Stimulated activated CD4-positive, alpha-beta T cell treated with anti-CD3 and anti-CD28 coated beads, Interleukin-12 subunit alpha, Interleukin-12 subunit beta, amount 100 ng/mL, for 4 hours (primary cell): ENCODE measurements around the gene MYL5.
"Not testable (repeated sequence)": the region's sequence is repeated elsewhere in the genome, so short reads cannot be mapped to it uniquely, and the experiment has no call there.

ENCODE experiments used
- DNase-seq: peaks from one replicate; pipeline ENCODE4 v3.0.0-alpha.2; 2020

The MYL5 gene

GRCh38 chr4:636628-637159, 37.6 kb upstream of the MYL5 start:
- DNase-seq, result no peak

GRCh38 chr4:637536-638280, 36.6 kb upstream of the MYL5 start:
- no peak for DNase-seq

- DNase-seq, result not testable (repeated sequence)
These were observed 32.0 kb upstream of the MYL5 start for GRCh38 chr4:642366-642765.

DNA sequence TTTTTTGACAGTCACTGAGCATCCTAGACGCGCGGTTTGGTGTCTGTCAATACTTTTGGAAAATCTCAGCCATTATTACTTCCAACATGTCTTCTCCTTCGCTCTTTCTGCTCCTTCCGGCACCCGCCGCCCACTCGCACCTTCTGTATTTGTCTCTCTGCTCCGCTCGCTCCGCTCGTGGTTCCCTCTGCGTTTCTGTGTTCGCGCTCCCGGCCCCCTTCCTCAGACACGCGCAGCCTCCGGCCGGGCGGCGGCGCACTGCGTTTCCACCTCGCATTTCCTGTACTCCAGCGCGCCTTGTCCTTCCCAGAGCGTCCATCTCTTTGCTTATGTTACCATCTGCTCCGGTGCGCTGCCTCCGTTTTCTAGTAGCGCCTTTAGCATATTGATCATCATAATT, 27.9 kb upstream of the MYL5 start:
- peak; percentile 15 for DNase-seq

DNA sequence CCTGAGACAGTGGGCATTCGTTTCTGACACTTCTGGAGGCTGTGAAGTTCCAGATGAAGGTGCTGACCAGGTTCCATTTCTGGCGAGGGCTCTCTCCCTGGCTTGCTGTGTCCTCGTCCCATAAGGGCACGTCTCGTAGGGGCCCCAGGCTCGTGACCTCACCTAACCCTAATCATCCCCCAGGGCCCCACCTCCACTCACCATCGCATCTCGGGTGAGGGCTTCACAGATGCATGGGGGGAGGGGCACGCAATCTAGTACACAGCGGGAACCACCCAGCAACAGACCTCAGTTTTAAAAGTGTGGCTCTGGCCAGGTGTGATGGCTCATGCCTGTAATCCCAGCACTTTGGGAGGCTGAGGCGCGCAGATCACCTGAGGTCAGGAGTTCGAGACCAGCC, 26.9 kb upstream of the MYL5 start:
- DNase-seq, result no peak

DNA sequence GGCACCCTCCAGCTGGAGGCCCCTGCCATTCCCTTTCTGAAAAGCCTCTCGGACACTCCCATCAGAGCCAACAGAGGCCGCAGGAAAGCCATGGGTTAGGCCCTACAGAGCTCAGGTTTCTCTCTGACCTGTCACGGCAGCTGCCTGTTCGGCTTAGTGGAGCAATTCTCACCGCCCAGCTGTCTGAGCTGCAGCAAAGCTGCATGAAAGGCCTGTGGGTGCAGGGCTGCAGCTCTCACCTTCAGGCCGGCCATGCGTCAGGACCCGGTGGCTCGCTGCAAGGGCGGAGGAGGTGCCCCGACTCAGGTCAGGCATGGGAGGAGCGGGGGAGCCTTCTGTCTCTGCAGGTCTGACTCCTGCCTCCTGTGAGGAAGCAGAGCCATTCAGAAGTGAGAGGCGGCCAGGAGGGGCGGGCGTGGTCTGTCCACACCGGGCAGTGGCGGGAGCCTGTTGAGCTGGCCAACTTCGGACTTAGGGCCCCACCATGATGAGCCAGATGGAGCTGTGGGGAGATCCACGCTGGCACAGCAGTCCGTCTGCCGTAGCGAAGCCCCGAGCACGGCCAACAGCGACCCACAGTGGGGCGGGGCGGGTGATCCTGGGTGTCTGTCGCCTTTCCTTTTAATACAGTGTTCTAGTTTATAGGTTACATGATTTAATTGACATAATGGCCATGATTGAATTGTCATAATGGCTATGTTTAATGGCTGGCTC, 25.6 kb upstream of the MYL5 start:
- no peak for DNase-seq

GRCh38 chr4:649293-649625, 25.1 kb upstream of the MYL5 start:
- no peak for DNase-seq

DNA sequence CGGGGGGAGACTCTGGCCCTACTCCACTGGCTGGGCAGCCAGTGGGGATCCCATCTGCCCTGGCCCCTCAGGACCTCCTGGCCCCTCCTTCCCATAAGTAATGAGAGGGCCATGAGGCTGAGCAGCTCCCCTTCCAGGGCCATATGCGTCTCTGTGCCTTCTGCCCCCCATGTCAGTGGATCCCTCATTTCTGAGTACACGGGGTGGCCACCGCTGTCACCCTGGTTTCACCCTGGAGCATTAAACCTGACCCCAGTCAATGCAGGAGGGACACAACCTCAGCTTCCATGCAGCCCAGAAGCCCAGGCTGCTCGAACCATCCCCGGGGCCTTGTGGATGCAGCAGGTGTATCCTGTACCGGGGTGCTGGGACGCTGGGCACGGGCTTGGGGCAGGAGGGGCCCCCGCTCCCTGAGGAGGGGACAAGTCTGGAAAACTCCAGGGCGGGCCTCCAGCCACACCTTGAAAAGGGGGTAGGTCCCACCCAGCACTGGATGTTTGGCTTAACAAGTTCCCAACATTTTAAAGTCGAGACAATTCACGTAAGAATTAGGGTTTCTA, 24.5 kb upstream of the MYL5 start:
- no peak for DNase-seq

GRCh38 chr4:650461-650860, 23.9 kb upstream of the MYL5 start:
- DNase-seq, result no peak

- DNase-seq, result no peak
These were observed 23.1 kb upstream of the MYL5 start for GRCh38 chr4:650951-651883.

DNA sequence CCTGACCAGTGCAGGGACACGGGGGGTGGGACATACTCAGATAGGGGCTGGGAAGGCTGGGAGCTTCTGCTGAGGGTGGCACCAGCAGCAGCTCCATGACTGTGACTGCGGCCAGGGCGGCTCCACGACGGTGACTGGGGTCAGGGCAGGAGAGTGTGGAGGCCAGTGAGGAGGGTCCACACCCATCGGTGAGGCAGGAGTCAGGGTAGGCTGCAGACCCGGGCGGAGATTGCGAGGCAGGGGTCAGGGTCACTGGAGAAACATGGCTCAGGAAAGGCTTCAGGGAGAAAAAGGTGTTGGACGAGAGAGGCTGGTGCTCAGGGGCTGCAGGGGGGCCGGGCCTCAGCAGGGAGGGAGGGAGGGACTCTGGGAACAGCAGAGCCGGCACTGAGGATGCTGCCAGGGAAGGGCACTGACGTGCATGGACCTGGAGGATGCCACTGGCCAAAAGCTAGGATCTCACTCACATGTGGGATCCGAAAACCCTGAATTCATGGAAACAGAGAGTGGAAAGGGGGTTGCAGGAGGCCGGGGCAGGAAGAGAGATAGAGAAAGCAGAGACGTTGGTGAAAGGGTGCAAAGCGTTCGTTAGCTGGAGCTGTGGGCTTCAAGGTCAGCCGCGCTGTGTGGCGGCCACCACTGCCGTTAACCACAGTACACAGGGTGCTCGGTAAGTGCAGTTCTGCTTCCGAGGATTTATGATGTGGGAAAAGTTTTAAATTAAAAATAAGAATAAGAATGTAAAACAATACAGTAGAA, 22.3 kb upstream of the MYL5 start:
- DNase-seq, result no peak

- DNase-seq, result no peak
These were observed 21.1 kb upstream of the MYL5 start for GRCh38 chr4:653080-653821.

GRCh38 chr4:653831-654502, 20.4 kb upstream of the MYL5 start:
- DNase-seq, result no peak

DNA sequence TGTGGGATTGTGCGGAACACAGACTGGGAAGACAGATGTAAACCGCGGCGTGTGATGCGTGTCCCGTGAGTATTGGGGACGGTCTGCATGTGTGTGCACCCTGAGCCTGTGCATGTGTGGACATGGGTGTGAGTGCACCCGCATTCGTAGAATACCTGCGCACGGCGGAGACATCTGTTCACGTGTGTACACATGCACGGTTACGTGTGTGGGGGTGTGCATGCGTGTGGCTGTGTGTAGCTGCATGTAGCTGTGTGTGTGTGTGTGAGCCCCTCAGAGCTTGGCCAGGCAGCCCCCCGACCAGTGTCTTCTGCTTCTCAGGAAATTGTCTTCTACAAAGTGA, 19.9 kb upstream of the MYL5 start:
- no peak for DNase-seq

- DNase-seq, result no peak
These were observed 19.4 kb upstream of the MYL5 start for GRCh38 chr4:654871-655463.

DNA sequence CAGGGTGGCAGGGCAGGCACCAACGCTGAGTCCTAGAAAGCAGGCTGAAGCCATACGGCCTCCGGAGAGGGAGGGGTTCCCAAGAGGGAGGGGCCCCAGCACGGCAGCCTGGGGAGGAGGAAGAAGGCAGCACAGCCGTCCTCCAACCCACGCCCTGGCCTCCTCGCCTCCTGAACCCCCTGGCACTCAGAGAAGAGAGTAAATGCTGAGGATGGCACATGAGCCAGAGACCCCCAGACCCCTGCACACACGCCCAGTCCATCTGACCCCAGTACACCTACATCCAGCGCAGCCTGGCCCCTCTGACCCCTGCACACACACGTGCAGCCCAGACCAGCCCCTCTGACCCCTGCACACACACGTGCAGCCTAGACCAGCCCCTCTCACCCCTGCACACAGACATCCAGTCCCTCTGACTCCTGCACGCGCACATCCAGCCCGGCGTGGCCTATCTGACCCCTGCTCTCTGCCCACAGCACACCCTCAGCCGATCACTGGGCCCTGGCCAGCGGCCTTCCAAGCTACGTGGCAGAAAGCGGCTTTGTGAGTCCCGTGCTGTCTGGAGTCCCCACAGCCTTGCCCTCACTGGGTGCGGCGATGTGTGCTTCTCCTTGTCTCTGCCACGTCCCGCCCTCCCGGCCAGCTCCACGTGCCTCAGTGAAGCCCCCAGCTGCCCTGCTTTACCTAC, 18.7 kb upstream of the MYL5 start:
- no peak for DNase-seq

DNA sequence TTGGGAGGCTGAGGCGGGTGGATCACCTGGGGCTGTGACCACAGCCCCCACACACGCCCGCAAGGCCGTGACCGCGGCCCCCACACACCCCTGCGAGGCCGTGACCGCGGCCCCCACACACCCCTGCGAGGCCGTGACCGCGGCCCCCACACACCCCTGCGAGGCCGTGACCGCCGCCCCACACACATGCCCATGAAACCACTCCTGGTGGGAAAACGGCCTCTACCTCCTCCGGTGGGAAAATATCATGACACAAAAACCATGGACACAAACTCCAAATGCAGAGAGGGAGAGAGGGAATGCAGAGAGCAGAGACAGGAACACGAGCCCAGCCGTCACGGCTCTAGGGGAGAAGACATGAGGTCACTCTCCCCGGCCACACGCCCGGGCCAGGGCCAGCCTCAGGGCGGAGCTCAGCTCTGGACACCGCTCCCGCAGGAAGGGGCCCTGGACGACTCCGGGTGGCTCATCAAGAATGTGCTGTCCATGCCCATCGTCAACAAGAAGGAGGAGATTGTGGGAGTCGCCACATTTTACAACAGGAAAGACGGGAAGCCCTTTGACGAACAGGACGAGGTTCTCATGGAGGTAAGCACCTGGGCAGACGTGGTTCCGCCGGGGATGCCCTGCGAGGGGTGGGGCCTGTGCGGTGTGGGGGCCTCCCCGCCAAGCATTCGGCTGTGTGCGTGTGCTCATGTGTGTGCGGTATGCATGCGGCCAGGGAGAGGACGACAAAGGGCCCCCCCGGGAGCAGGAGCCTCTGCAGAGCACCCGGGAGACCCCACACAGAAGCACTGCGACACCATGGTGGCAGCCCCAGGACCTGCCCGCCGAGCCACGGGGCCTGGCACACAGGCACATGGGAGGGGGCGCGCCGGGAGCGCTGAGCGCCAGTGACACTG, 17.7 kb upstream of the MYL5 start:
- DNase-seq, result no peak

DNA sequence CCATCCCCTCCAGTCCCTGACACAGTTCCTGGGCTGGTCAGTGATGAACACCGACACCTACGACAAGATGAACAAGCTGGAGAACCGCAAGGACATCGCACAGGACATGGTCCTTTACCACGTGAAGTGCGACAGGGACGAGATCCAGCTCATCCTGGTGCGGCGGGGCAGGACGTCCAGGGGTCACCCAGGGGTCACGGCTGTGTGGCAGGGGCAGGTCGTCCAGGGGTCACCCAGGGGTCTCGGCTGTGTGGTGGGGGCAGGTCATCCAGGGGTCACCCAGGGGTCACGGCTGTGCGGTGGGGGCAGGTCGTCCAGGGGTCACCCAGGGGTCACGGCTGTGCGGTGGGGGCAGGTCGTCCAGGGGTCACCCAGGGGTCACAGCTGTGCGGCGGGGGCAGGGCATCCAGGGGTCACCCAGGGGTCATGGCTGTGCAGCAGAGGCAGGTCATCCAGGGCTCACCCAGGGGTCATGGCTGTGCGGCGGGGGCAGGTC, 17.0 kb upstream of the MYL5 start:
- DNase-seq, result no peak
